ENCODE results near the gene RAB4A. TPM values are rescaled to one million over a fixed set of nuclear protein-coding genes. Genes with fewer than 3 reads are reported as not detected.

RAB4A gene
- total and polyA plus RNA-seq, 12 donors = 15.7 to 131 (median 112) TPM

- Histone ChIP-seq H3K36me3 (peaks cover 0 to 19% (median 9%) of the 10 kb centered on the region in 9 donors), H3K4me3 (no peak overlapping the region), H3K4me1 (peaks cover 0 to 44% (median 23%) of the 10 kb centered on the region in 9 donors), H3K9me3 (peaks cover 0 to 8% (median 0%) of the 10 kb centered on the region in 11 donors), H3K27ac (no peak overlapping the region), H3K27me3 (no peaks in the 10 kb centered on the region)
- 98% methylated on average over 3 of the region's 3 CpGs for WGBS, 2 donors
- DNase-seq = no peak
- ATAC-seq = no peak
- TF ChIP-seq CTCF (IDR thresholded peaks at IDR 0.05) = no peak
- intact Hi-C loops (cut with DNase I) = no loop called here
Measured at GRCh38 chr1:229284887-229285286, 14.0 kb downstream of the RAB4A start.

GRCh38 chr1:229285440-229285839, 14.5 kb downstream of the RAB4A start:
- H3K4me3 ChIP-seq = no peak overlapping the region
- H3K27me3 ChIP-seq = no peaks in the 10 kb centered on the region
- no peak overlapping the region for H3K27ac ChIP-seq
- 72 to 75% methylated on average over 2 of the region's 2 CpGs for WGBS, 2 donors
- peaks cover 0 to 24% (median 13%) of the 10 kb centered on the region in 9 donors for H3K36me3 ChIP-seq
- TF ChIP-seq CTCF (IDR thresholded peaks at IDR 0.05) = no peak
- intact Hi-C loops (cut with DNase I) = no loop called here
- H3K4me1 ChIP-seq = peaks cover 0 to 38% (median 17%) of the 10 kb centered on the region in 9 donors
- ATAC-seq (no peak), DNase-seq (no peak)
- peaks cover 0 to 8% (median 0%) of the 10 kb centered on the region in 11 donors for H3K9me3 ChIP-seq

GRCh38 chr1:229286099-229286766, 15.3 kb downstream of the RAB4A start:
- DNase-seq = no peak
- WGBS, 2 donors = 86 to 87% methylated on average over 2 of the region's 2 CpGs
- H3K4me1 ChIP-seq = peaks cover 0 to 33% (median 11%) of the 10 kb centered on the region in 9 donors
- no peak for TF ChIP-seq CTCF (IDR thresholded peaks at IDR 0.05)
- ATAC-seq = no peak
- peak overlapping the region in 1 of 10 donors; percentile 41 for H3K27ac ChIP-seq
- H3K36me3 ChIP-seq = peaks cover 0 to 32% (median 19%) of the 10 kb centered on the region in 9 donors
- intact Hi-C loops (cut with DNase I) = no loop called here
- H3K27me3 ChIP-seq = no peaks in the 10 kb centered on the region
- H3K4me3 ChIP-seq = no peak overlapping the region
- H3K9me3 ChIP-seq = peaks cover 0 to 8% (median 0%) of the 10 kb centered on the region in 11 donors

- peaks cover 0 to 38% (median 22%) of the 10 kb centered on the region in 9 donors for H3K36me3 ChIP-seq
- H3K4me3 ChIP-seq = no peak overlapping the region
- H3K27ac ChIP-seq = no peak overlapping the region
- intact Hi-C loops (cut with DNase I) = no loop called here
- DNase-seq (no peak), ATAC-seq (no peak)
- H3K27me3 ChIP-seq = no peaks in the 10 kb centered on the region
- peaks cover 0 to 29% (median 11%) of the 10 kb centered on the region in 9 donors for H3K4me1 ChIP-seq
- 78 to 83% methylated on average over 1 of the region's 1 CpG for WGBS, 2 donors
- TF ChIP-seq CTCF (IDR thresholded peaks at IDR 0.05) = no peak
- peaks cover 0 to 4% (median 0%) of the 10 kb centered on the region in 11 donors for H3K9me3 ChIP-seq
Measured at GRCh38 chr1:229287267-229287666, 16.4 kb downstream of the RAB4A start.

Data from heart right ventricle (tissue), 16 donors.